Heart left ventricle (tissue), 16 donors: ENCODE data around the gene ANKRD34A. TPM values are rescaled to one million over a fixed set of nuclear protein-coding genes. Genes with fewer than 3 reads are reported as not detected.

Experiments
- ATAC-seq, 4 donors: fragments of 200-7000 bp; cut with Tn5 transposase; one replicate each; pipeline ENCODE4 v1.9.1; 2020 to 2022; ENCODE audit warnings: moderate library complexity in 4 of 4, mild to moderate bottlenecking in 3 of 4, moderate number of reproducible peaks in 1 of 4
- DNase-seq, 5 donors: peaks; one replicate each; pipeline ENCODE4 v3.0.0-alpha.2; 2020
- H3K27ac ChIP-seq, 12 donors: fragments of 200-600 bp; sonication (generic) in 4 of 12; one replicate each; pipeline versions ENCODE4 v1.5.0 to v1.8.0; 2016 to 2022; ENCODE audit warnings: mild to moderate bottlenecking in 2 of 12
- H3K27me3 ChIP-seq, 9 donors: fragments of 200-600 bp; sonication (generic) in 2 of 9; one replicate each; pipeline versions ENCODE4 v1.5.1 to v1.8.0; 2016 to 2022; ENCODE audit warnings: mild to moderate bottlenecking in 3 of 9
- H3K36me3 ChIP-seq, 9 donors: fragments of 200-600 bp; sonication (generic) in 2 of 9; one replicate each; pipeline versions ENCODE4 v1.5.0 to v1.8.0; 2018 to 2022; ENCODE audit warnings: mild to moderate bottlenecking in 2 of 9
- H3K4me1 ChIP-seq, 12 donors: fragments of 200-600 bp; sonication (generic) in 4 of 12; one replicate each; pipeline versions ENCODE4 v1.5.0 to v1.8.0; 2016 to 2022; ENCODE audit warnings: mild to moderate bottlenecking in 3 of 12
- H3K4me3 ChIP-seq, 12 donors: fragments of 200-600 bp; sonication (generic) in 4 of 12; one replicate each; pipeline versions ENCODE4 v1.5.0 to v1.8.0; 2017 to 2022; ENCODE audit warnings: mild to moderate bottlenecking in 9 of 12, moderate library complexity in 4 of 12
- H3K9me3 ChIP-seq, 12 donors: fragments of 200-600 bp; sonication (generic) in 4 of 12; one replicate each; pipeline versions ENCODE4 v1.5.0 to v1.8.0; 2016 to 2022; ENCODE audit warnings: mild to moderate bottlenecking in 1 of 12
- POLR2A ChIP-seq, 2 donors: fragments of 450-650 bp; IDR thresholded peaks; one replicate each; pipeline ENCODE4 v1.6.1; 2017; ENCODE audit warnings: antibody characterized with exemption in 2 of 2, mild to moderate bottlenecking in 2 of 2, moderate library complexity in 2 of 2
- WGBS, 4 donors: extraction: QIAGEN DNeasy Blood & Tissue Kit in 2 of 4; methylation state at CpG; one replicate each; pipeline versions ENCODE4 v1.1.5 to v1.1.7; 2013 to 2018; 5-methylcytosine and 5-hydroxymethylcytosine counted together
- intact Hi-C, 10 donors: fragments of 100-400 bp; cut with DNase I; formaldehyde crosslinking; loops; one replicate each; pipeline versions ENCODE4 v1.11.1 to v1.14.2; 2022
- polyA plus RNA-seq, 2 donors: library from polyadenylated mRNA; stranded (reverse); fragments of 200-250 nt; gene quantifications; one replicate each; pipeline ENCODE4 v1.2.3, GENCODE V29; 2013
- total RNA-seq, 9 donors: library from RNA; depleted of rRNA in 2 of 9; stranded (reverse); fragments of >200 nt in 2 of 9; fragmentation: NEBNext Ultra II Directional in 3 of 9; extraction: Animal tissue kit (Norgen Biotek cat#: 25700) in 3 of 9; gene quantifications; one replicate each; pipeline versions ENCODE4 v1.1.0 to v1.2.4, GENCODE V29; 2016 to 2023
- TF ChIP-seq, protein P1 (sequence below), 12 donors: fragments of 200-600 bp; sonication (generic) in 4 of 12; IDR thresholded peaks; one replicate each; pipeline versions ENCODE4 v1.5.0 to v1.8.0; 2018 to 2022; ENCODE audit warnings: antibody characterized with exemption in 12 of 12, mild to moderate bottlenecking in 5 of 12
- donor health status: ischemic (EF 13 %, LVEDD 7.1; RV severe dilation, severe dysfunction).
- donor health status: healthy with polysubstance abuse.
- donor health status: DM: no; HTN: yes; CAD: no.
- donor health status: DM: no; HTN: no; CAD: no.
- donor health status: ischemic (EF 25% LVEDD 6.9; RV normal size, moderate dysfunction).
- donor health status: ischemic (EF 25% LVEDD 5.7; RV mildly dilated, moderate dysfunction).
- donor health status: healthy.
- donor health status: DM: yes; HTN: yes; CAD: no.
- donor health status: ischemic (EF 35%, LVEDD 5.7; RV mildly dilated, moderate dysfunction).
- donor health status: nonischemic (EF 11% LVEDD 7.7; RV severe dilation, severe dysfunction).
- donor health status: DM: yes; HTN: yes; CAD: no.
- donor health status: PGD.
- donor health status: ischemic (EF 29% LVEDD 5.4; RV normal size, mild dysfunction).
- donor health status: nonischemic (EF 23%, LVEDD 6.1; RV moderate dilation, normal function).

The ANKRD34A gene
- total and polyA plus RNA-seq, 11 donors, result 0.65 to 3.5 (median 1.7) TPM

DNA sequence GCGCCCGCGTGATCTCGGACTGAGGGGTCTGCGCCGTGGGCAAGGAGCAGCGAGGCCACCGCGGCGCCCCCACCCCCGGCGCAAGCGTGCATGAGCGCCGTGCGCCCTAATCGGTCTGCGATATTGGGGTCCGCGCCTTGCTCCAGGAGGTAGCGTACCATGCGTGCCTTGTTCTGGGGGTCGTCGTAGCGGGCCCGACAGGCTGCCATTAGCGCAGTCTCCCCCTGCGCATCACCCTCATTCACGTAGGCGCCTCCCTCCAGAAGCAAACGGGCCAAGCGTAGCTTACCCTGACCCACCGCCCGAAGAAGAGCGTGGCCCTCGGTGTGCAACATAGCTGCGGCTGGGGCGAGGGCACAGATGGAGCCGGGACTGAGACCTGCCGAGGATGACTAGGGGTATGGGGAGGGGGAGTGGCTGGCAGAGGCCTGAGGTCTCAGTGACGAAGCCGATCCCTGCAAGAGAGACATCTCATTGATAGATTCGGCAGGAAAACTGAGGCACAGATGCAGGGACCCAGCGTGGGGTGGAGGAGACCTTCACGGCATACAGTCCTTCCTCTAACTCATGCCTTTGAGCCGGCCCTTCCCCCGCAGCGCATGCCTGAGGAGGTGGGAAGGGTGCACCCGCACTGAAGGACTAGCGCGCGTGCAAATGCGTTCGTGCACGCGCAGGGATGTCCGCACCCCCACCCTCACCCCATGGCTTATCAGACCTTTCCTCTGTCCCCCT lies 2.8 kb downstream of the ANKRD34A start:
- intact Hi-C loops, result loop anchor here in 5 of 10 donors (5.0 to 10.0 kb wide), 4 partner anchors 34 to 107 kb away; partner anchors contain the start of genes RBM8A (in 2 of the 5), PIAS3 (in 1 of the 5) and TXNIP (in 1 of the 5)
- peak overlapping the region; percentile 71 to 98 (median 92) for H3K27ac ChIP-seq
- DNase-seq (peak; percentile 55 to 67 (median 62)), ATAC-seq (peak in 1 of 4 donors; percentile 2)
- H3K9me3 ChIP-seq, result no peaks in the 10 kb centered on the region
- H3K36me3 ChIP-seq, result no peaks in the 10 kb centered on the region
- TF ChIP-seq, protein P1, sequence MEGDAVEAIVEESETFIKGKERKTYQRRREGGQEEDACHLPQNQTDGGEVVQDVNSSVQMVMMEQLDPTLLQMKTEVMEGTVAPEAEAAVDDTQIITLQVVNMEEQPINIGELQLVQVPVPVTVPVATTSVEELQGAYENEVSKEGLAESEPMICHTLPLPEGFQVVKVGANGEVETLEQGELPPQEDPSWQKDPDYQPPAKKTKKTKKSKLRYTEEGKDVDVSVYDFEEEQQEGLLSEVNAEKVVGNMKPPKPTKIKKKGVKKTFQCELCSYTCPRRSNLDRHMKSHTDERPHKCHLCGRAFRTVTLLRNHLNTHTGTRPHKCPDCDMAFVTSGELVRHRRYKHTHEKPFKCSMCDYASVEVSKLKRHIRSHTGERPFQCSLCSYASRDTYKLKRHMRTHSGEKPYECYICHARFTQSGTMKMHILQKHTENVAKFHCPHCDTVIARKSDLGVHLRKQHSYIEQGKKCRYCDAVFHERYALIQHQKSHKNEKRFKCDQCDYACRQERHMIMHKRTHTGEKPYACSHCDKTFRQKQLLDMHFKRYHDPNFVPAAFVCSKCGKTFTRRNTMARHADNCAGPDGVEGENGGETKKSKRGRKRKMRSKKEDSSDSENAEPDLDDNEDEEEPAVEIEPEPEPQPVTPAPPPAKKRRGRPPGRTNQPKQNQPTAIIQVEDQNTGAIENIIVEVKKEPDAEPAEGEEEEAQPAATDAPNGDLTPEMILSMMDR (IDR thresholded peaks at IDR 0.05), result no peak
- no peak for TF ChIP-seq POLR2A (IDR thresholded peaks at IDR 0.05)
- WGBS, 4 donors, result 0 to 2% (median 1%) methylated on average over 24 to 57 of the region's 57 CpGs
- peaks cover 0 to 74% (median 42%) of the 10 kb centered on the region in 12 donors for H3K4me1 ChIP-seq
- no peaks in the 10 kb centered on the region for H3K27me3 ChIP-seq
- H3K4me3 ChIP-seq, result peak overlapping the region; percentile 38 to 82 (median 71)

DNA sequence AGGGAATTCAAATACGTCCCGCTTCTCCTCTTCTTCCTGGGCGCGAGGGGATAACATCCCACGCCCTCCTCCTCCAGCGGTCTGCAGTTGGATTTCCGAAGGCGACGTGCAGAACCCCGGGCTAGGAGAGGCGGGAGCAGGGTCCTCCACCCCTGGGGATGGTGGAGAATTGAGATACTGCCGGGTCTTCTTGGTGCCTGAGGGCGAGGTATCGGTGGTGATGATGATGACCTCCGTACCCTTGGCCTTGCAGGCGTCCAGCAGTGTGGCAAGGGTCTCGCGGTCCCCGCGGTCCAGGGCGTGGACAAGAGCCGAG lies 3.3 kb downstream of the ANKRD34A start:
- DNase-seq (peak in 1 of 5 donors; percentile 45), ATAC-seq (no peak)
- no peaks in the 10 kb centered on the region for H3K36me3 ChIP-seq
- peak overlapping the region; percentile 71 to 98 (median 92) for H3K27ac ChIP-seq
- no peaks in the 10 kb centered on the region for H3K27me3 ChIP-seq
- WGBS, 4 donors, result 0 to 1% (median 0%) methylated on average over 5 to 22 of the region's 22 CpGs
- H3K9me3 ChIP-seq, result no peaks in the 10 kb centered on the region
- TF ChIP-seq, protein P1 (IDR thresholded peaks at IDR 0.05), result no peak
- TF ChIP-seq POLR2A (IDR thresholded peaks at IDR 0.05), result no peak
- H3K4me3 ChIP-seq, result peak overlapping the region; percentile 38 to 82 (median 71)
- intact Hi-C loops, result loop anchor here in 5 of 10 donors (5.0 to 10.0 kb wide), 4 partner anchors 34 to 106 kb away; partner anchors contain the start of genes RBM8A (in 2 of the 5), PIAS3 (in 1 of the 5) and TXNIP (in 1 of the 5)
- peaks cover 0 to 80% (median 47%) of the 10 kb centered on the region in 12 donors for H3K4me1 ChIP-seq

DNA sequence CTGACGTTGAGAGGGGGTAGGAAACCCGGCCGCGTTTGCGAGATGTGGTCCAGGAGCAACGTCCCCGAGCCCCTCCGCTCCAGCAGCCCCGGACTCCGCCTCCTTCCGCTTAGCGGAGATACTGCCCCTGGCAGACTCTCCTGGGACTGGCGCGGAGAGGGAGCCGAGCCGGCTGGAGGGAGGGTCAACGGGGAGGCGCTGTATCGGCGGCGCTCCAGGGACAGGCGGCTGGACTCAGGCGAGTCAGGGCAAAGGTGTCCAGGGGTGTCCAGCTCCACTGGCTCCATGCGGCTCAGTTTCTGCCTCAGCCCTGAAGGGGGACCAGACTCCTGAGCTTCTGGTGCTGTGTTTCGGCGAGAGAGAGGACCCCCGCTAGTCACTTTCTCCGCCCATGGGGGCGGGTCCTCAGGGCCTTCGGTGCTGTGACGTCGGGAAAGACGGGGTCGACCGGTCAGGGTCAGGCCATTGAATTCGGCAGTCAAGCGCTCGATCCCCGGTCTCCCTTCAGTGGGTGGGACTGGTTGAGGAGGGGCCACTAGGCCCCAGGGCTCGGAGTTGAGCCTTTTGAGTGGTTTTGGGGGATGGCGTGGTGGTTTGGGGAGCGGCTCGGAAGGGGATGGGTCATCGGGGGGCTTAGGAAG lies 3.8 kb downstream of the ANKRD34A start:
- Histone ChIP-seq H3K4me1 (peaks cover 1 to 82% (median 51%) of the 10 kb centered on the region in 12 donors), H3K27ac (peak overlapping the region; percentile 71 to 98 (median 92)), H3K4me3 (peak overlapping the region; percentile 38 to 82 (median 71)), H3K9me3 (no peaks in the 10 kb centered on the region), H3K27me3 (no peaks in the 10 kb centered on the region), H3K36me3 (peaks cover 0 to under 1% (median 0%) of the 10 kb centered on the region in 9 donors)
- ATAC-seq (peak; percentile 23 to 60 (median 47)), DNase-seq (peak; percentile 89 to 94 (median 93))
- TF ChIP-seq, protein P1 (IDR thresholded peaks at IDR 0.05), result peak in 8 of 12 donors; percentile 4 to 43 (median 27)
- TF ChIP-seq POLR2A (IDR thresholded peaks at IDR 0.05), result peak in 1 of 2 donors; percentile 86
- intact Hi-C loops, result loop anchor here in 5 of 10 donors (5.0 to 10.0 kb wide), 4 partner anchors 33 to 106 kb away; partner anchors contain the start of genes RBM8A (in 2 of the 5), PIAS3 (in 1 of the 5) and TXNIP (in 1 of the 5)
- 0 to 1% (median 1%) methylated on average over 33 to 44 of the region's 44 CpGs for WGBS, 4 donors
